A549 (cell line): ENCODE data around the gene NTSR1. TPM values are rescaled to one million over a fixed set of nuclear protein-coding genes. Genes with fewer than 3 reads are reported as not detected.

ENCODE experiments used
- ATAC-seq, 2 experiments: fragments of 200-7000 bp in 1 of 2; fragments of >200 bp in 1 of 2; cut with Nextera tagmentation in 1 of 2; cut with Tn5 transposase in 1 of 2; 3 replicates each; pipeline versions ENCODE4 v1.8.0 to v1.9.1; 2018 to 2020; ENCODE audit warnings: mild to moderate bottlenecking in 1 of 2, moderate library complexity in 1 of 2
- CTCF ChIA-PET: fragments of 300-600 bp; sonication (Branson Sonifier 250); formaldehyde crosslinking; extraction: SDS; loops from one replicate; lab custom pipeline; 2021; ENCODE audit warnings: antibody characterized with exemption, inconsistent platforms; lab: Yijun Ruan, JAX
- POLR2A ChIA-PET: fragments of 350-600 bp; formaldehyde crosslinking; extraction: SDS; loops from one replicate; lab custom pipeline; 2021; ENCODE audit warnings: antibody characterized with exemption, inconsistent platforms; lab: Yijun Ruan, JAX
- DNase-seq, 2 experiments: peaks; one replicate each; pipeline versions ENCODE4 v3.0.0 to v3.0.0-alpha.2; 2011 to 2016; ENCODE audit warnings: low read depth in 1 of 2, low spot score in 1 of 2
- FAIRE-seq: peaks from 2 replicates; lab custom pipeline; 2011; peaks lifted over from hg19 to GRCh38; lab: Jason Lieb, UNC
- H3K27ac ChIP-seq, 2 experiments: fragments of >200 bp; sonication (Bioruptor Twin); formaldehyde crosslinking; 3 replicates each; pipeline ENCODE4 v1.5.1; 2016 to 2017
- H3K4me1 ChIP-seq: fragments of >200 bp; sonication (Bioruptor Twin); formaldehyde crosslinking; 3 replicates; pipeline ENCODE4 v1.6.1; 2016
- H3K4me2 ChIP-seq: fragments of >200 bp; sonication (Bioruptor Twin); formaldehyde crosslinking; 3 replicates; pipeline ENCODE4 v1.6.1; 2016
- H3K4me3 ChIP-seq: fragments of >200 bp; sonication (Bioruptor Twin); formaldehyde crosslinking; 3 replicates; pipeline ENCODE4 v1.5.1; 2016
- H3K9me3 ChIP-seq: fragments of >200 bp; sonication (Bioruptor Twin); formaldehyde crosslinking; 3 replicates; pipeline ENCODE4 v1.6.1; 2016
- CBX2 ChIP-seq: fragments of 200-600 bp; sonication (generic); IDR thresholded peaks from 2 replicates; pipeline ENCODE4 v1.6.1; 2016; ENCODE audit warnings: low read depth, mild to moderate bottlenecking, borderline replicate concordance
- FOSL2 ChIP-seq, 2 experiments: fragments of 450-650 bp in 1 of 2; fragments of >200 bp in 1 of 2; sonication (Bioruptor Twin) in 1 of 2; formaldehyde crosslinking; IDR thresholded peaks; 2 replicates each; pipeline versions ENCODE4 v1.5.0 to v1.6.1; 2016 to 2020; ENCODE audit warnings: mild to moderate bottlenecking in 1 of 2, moderate library complexity in 1 of 2
- HOXB13 ChIP-seq: fragments of 250-450 bp; sonication (Bioruptor Pico); IDR thresholded peaks from 2 replicates; pipeline ENCODE4 v1.5.0; 2020; ENCODE audit warnings: low read depth, mild to moderate bottlenecking, moderate library complexity
- PHF8 ChIP-seq: fragments of 200-600 bp; sonication (generic); IDR thresholded peaks from 2 replicates; pipeline ENCODE4 v1.6.1; 2016; ENCODE audit warnings: low read depth, mild to moderate bottlenecking, antibody characterized with exemption, moderate library complexity, borderline replicate concordance
- POLR2A ChIP-seq: IDR thresholded peaks from 2 replicates; pipeline ENCODE4 v1.6.1; 2012; ENCODE audit warnings: mild to moderate bottlenecking, low read length
- RAD21 ChIP-seq, 2 experiments: fragments of >200 bp in 1 of 2; sonication (Bioruptor Twin) in 1 of 2; formaldehyde crosslinking in 1 of 2; IDR thresholded peaks in 1 of 2; conservative IDR thresholded peaks in 1 of 2; 2 replicates in 1 of 2; 3 replicates in 1 of 2; pipeline ENCODE4 v1.6.1; 2012 to 2018; ENCODE audit warnings: inconsistent platforms in 1 of 2
- RFX5 ChIP-seq: fragments of 450-650 bp; IDR thresholded peaks from 2 replicates; pipeline ENCODE4 v1.7.1; 2014; ENCODE audit warnings: antibody characterized with exemption, mild to moderate bottlenecking, moderate library complexity
- SMC3 ChIP-seq: fragments of >200 bp; sonication (Bioruptor Twin); formaldehyde crosslinking; IDR thresholded peaks from 3 replicates; pipeline ENCODE4 v1.6.1; 2018; ENCODE audit warnings: inconsistent platforms
- ZC3H11A ChIP-seq: fragments of 450-650 bp; IDR thresholded peaks from 2 replicates; pipeline ENCODE4 v1.6.1; 2014; ENCODE audit warnings: antibody characterized with exemption, mild to moderate bottlenecking
- ZFP36 ChIP-seq: fragments of 450-650 bp; IDR thresholded peaks from 2 replicates; pipeline ENCODE4 v1.6.1; 2014; ENCODE audit warnings: borderline replicate concordance; ENCODE audit not compliant: partially characterized antibody
- WGBS: methylation state at CpG from one replicate; pipeline ENCODE4 v1.1.6; 2017; ENCODE audit errors: missing lambda C conversion rate; 5-methylcytosine and 5-hydroxymethylcytosine counted together
- polyA plus RNA-seq, 4 experiments: library from polyadenylated mRNA; depleted of rRNA in 3 of 4; stranded (reverse); fragments of >200 nt; fragmentation: RNase III in 1 of 4; extraction: RNeasy Plus Mini Kit Qiagen cat#74134 plus additional on column Dnase treatment in 1 of 4; gene quantifications; 2 replicates in 3 of 4; 3 replicates in 1 of 4; pipeline ENCODE4 v1.2.3, GENCODE V29; 2011 to 2017
- TF ChIP-seq, protein P1 (sequence below): IDR thresholded peaks from 2 replicates; pipeline ENCODE4 v1.6.1; 2012
- TF ChIP-seq, protein P2 (sequence below): fragments of 200-600 bp; sonication (generic); IDR thresholded peaks from 2 replicates; pipeline ENCODE4 v1.6.1; 2016; ENCODE audit warnings: antibody characterized with exemption, mild to moderate bottlenecking, moderate library complexity
- TF ChIP-seq, protein P3 (sequence below): fragments of >200 bp; sonication (Bioruptor Twin); formaldehyde crosslinking; IDR thresholded peaks from 2 replicates; pipeline ENCODE4 v1.6.1; 2016
- TF ChIP-seq, protein P4 (sequence below): fragments of 450-650 bp; IDR thresholded peaks from 2 replicates; pipeline ENCODE4 v1.6.1; 2014; ENCODE audit warnings: antibody characterized with exemption
- TF ChIP-seq, protein P5 (sequence below): IDR thresholded peaks from 2 replicates; pipeline ENCODE4 v1.6.1; 2012; ENCODE audit warnings: low read depth, borderline replicate concordance

Gene NTSR1
- polyA plus RNA-seq, 2 of the 4 experiments (the other 2 are of a cell fraction): 0.03 TPM; not detected in 1

DNA sequence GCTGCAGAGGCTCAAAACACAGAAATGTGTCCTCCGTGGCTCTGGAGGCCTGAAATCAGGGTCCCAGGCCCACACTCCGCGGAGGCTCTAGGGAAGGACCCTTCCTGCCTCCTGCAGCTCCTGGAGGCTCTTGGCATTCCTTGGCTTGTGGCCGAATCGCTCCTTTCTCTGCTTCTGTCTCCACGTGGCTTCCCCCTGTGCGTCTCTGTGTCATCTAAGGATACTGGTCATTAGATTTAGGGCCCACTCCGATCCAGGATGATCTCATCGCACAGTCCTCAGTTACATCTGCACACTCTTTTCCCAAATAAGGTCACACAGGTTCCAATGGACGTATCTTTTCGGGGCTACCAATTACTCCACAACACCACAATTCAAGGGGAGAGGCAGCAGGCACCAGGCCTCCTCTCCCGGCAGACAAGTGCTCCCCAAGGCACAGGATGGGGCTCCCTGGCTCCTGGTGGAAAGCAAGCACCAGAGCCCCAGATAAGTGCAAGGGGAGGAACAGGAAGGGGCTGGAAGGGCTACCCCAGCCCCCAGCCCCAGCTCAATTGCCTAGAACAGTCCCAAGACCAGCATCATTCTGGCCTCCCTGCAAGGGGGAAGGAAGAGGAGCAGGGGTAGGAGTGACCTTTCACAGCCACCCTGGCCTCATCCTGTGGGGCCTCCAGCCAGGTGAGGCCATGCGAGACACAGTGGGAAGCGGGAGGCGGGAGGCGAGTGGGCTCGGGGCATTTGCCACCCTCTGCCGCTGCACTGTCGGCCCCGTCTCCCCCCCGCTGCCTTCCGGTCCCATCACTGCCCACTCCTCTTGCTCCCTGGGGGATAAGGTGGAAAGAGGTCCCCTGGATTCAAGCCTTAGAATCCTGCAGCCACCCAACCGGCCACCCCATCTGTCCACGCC lies 16.3 kb downstream of the NTSR1 start:
- H3K4me2 ChIP-seq: no peak overlapping the region
- no peak overlapping the region for H3K4me3 ChIP-seq
- FAIRE-seq (no peak), DNase-seq (no peak), ATAC-seq (no peak)
- H3K4me1 ChIP-seq: no peaks in the 10 kb centered on the region
- CTCF ChIA-PET: interaction anchor here (0.8 to 3.8 kb wide), 4 partner anchors 16 to 66 kb away, joined by 3 to 13 read pairs (median 4); no protein-coding TSS in a partner anchor
- 56% methylated on average over 22 of the region's 24 CpGs for WGBS
- POLR2A ChIA-PET: no interaction called here
- peaks cover 21% of the 10 kb centered on the region; the same call in 2 of the 3 replicates for H3K9me3 ChIP-seq
- TF ChIP-seq RAD21 (conservative IDR thresholded peaks at IDR 0.05 in 1 of 2, IDR thresholded peaks at IDR 0.05 in 1 of 2) (no peak), POLR2A (no peak), ZFP36 (no peak), CBX2 (no peak)
- TF ChIP-seq, protein P1, sequence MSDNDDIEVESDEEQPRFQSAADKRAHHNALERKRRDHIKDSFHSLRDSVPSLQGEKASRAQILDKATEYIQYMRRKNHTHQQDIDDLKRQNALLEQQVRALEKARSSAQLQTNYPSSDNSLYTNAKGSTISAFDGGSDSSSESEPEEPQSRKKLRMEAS: no peak
- TF ChIP-seq, protein P2, sequence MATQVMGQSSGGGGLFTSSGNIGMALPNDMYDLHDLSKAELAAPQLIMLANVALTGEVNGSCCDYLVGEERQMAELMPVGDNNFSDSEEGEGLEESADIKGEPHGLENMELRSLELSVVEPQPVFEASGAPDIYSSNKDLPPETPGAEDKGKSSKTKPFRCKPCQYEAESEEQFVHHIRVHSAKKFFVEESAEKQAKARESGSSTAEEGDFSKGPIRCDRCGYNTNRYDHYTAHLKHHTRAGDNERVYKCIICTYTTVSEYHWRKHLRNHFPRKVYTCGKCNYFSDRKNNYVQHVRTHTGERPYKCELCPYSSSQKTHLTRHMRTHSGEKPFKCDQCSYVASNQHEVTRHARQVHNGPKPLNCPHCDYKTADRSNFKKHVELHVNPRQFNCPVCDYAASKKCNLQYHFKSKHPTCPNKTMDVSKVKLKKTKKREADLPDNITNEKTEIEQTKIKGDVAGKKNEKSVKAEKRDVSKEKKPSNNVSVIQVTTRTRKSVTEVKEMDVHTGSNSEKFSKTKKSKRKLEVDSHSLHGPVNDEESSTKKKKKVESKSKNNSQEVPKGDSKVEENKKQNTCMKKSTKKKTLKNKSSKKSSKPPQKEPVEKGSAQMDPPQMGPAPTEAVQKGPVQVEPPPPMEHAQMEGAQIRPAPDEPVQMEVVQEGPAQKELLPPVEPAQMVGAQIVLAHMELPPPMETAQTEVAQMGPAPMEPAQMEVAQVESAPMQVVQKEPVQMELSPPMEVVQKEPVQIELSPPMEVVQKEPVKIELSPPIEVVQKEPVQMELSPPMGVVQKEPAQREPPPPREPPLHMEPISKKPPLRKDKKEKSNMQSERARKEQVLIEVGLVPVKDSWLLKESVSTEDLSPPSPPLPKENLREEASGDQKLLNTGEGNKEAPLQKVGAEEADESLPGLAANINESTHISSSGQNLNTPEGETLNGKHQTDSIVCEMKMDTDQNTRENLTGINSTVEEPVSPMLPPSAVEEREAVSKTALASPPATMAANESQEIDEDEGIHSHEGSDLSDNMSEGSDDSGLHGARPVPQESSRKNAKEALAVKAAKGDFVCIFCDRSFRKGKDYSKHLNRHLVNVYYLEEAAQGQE: no peak
- TF ChIP-seq, protein P3, sequence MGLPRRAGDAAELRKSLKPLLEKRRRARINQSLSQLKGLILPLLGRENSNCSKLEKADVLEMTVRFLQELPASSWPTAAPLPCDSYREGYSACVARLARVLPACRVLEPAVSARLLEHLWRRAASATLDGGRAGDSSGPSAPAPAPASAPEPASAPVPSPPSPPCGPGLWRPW: no peak
- no peak overlapping the region for H3K27ac ChIP-seq

DNA sequence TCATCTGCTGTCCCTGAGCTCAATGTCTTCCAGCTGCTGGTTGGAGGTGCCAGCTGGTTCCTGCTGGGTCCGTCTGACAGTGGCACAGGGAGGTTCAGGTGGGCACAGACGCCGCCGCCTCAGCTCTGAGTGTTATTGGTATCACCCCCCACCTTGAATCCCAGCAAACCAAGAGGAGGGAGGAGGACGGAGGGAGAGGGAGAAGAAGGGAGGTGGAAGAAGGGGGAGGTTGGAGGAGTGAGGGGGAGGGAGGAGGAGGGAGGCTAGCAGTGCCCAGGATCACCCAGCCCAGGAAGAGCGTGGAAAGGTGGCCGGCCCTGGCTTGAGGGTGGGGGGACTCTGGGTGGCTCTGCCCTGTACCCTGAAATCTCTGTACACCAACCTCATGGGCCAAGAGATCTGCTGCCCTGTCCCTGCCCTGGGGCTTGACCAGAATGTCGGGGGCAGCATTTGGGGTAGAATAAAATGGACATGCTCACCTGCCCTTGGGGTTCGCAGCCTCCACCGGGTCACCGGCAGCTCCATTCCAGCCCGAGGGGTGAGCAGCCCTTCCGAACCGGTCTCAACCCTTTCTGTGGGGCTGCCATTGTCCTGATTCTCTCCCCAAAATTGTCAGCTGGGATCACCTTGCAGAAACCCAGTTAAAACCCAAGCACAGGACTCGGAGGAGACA lies 17.1 kb downstream of the NTSR1 start:
- no peak overlapping the region for H3K4me3 ChIP-seq
- H3K4me1 ChIP-seq: no peaks in the 10 kb centered on the region
- DNase-seq (no peak), ATAC-seq (no peak), FAIRE-seq (no peak)
- TF ChIP-seq, protein P2: no peak
- no peak for TF ChIP-seq HOXB13 (CRISPR knock-in tag)
- TF ChIP-seq FOSL2 (IDR thresholded peaks at IDR 0.05): no peak
- TF ChIP-seq FOSL2 (CRISPR knock-in tag; IDR thresholded peaks at IDR 0.05): no peak
- no peak for TF ChIP-seq ZC3H11A
- TF ChIP-seq SMC3: no peak
- no peak for TF ChIP-seq PHF8
- TF ChIP-seq, protein P4, sequence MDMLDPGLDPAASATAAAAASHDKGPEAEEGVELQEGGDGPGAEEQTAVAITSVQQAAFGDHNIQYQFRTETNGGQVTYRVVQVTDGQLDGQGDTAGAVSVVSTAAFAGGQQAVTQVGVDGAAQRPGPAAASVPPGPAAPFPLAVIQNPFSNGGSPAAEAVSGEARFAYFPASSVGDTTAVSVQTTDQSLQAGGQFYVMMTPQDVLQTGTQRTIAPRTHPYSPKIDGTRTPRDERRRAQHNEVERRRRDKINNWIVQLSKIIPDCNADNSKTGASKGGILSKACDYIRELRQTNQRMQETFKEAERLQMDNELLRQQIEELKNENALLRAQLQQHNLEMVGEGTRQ: no peak
- no peak for TF ChIP-seq RFX5
- TF ChIP-seq, protein P5, sequence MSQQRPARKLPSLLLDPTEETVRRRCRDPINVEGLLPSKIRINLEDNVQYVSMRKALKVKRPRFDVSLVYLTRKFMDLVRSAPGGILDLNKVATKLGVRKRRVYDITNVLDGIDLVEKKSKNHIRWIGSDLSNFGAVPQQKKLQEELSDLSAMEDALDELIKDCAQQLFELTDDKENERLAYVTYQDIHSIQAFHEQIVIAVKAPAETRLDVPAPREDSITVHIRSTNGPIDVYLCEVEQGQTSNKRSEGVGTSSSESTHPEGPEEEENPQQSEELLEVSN: no peak
- H3K27ac ChIP-seq: no peak overlapping the region
- peaks cover 16% of the 10 kb centered on the region; the same call in 2 of the 3 replicates for H3K9me3 ChIP-seq
- no peak overlapping the region for H3K4me2 ChIP-seq
- POLR2A ChIA-PET: no interaction called here
- 60% methylated on average over 15 of the region's 15 CpGs for WGBS
- CTCF ChIA-PET: interaction anchor here (2.0 to 3.8 kb wide), 2 partner anchors 23 to 25 kb away, joined by 4 to 13 read pairs; no protein-coding TSS in a partner anchor
